HL-60 (cell line): ENCODE data around the gene RIPOR2.

Experiments
- POLR2AphosphoS5 ChIP-seq: IDR thresholded peaks from 2 replicates; pipeline ENCODE4 v1.6.1; 2012; ENCODE audit warnings: low read depth
- TF ChIP-seq, protein P1 (sequence below): IDR thresholded peaks from one replicate; pipeline ENCODE4 v1.5.1; 2011; ENCODE audit warnings: low read length, control low read depth, inconsistent platforms; ENCODE audit not compliant: insufficient read depth

DNA sequence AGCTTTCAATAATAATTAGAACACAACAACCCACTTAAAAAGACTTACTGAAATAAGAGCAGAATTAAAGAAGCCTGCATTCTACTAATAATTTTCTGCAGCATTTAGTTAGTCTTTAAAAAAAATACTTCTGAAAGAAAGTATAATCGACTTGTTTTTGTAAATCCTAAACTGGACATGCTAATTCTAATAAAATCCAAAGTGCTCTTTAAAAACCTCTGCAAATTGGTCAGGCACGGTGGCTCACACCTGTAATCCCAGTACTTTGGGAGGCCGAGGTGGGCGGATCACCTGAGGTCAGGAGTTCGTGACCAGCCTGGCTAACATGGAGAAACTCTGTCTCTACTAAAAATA, 79.5 kb downstream of the RIPOR2 start:
- no peak for TF ChIP-seq POLR2AphosphoS5
- TF ChIP-seq, protein P1, sequence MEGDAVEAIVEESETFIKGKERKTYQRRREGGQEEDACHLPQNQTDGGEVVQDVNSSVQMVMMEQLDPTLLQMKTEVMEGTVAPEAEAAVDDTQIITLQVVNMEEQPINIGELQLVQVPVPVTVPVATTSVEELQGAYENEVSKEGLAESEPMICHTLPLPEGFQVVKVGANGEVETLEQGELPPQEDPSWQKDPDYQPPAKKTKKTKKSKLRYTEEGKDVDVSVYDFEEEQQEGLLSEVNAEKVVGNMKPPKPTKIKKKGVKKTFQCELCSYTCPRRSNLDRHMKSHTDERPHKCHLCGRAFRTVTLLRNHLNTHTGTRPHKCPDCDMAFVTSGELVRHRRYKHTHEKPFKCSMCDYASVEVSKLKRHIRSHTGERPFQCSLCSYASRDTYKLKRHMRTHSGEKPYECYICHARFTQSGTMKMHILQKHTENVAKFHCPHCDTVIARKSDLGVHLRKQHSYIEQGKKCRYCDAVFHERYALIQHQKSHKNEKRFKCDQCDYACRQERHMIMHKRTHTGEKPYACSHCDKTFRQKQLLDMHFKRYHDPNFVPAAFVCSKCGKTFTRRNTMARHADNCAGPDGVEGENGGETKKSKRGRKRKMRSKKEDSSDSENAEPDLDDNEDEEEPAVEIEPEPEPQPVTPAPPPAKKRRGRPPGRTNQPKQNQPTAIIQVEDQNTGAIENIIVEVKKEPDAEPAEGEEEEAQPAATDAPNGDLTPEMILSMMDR, result no peak
